Gastroesophageal sphincter (tissue), 4 donors: ENCODE results near the gene ZNF644. TPM values are rescaled to one million over a fixed set of nuclear protein-coding genes. Genes with fewer than 3 reads are reported as not detected.

Experiments
- ATAC-seq: fragments of 150-250 bp; one replicate; pipeline ENCODE4 v1.9.1; 2016; ENCODE audit warnings: mild to moderate bottlenecking, moderate library complexity
- H3K27ac ChIP-seq, 4 donors: fragments of 200-600 bp; sonication (generic) in 3 of 4; 1 replicate in 3 of 4; 2 replicates in 1 of 4; pipeline ENCODE4 v1.5.1; 2016 to 2019
- H3K27me3 ChIP-seq: fragments of 200-600 bp; sonication (generic); one replicate; pipeline ENCODE4 v1.5.1; 2019
- H3K36me3 ChIP-seq, 2 donors: fragments of 200-600 bp; sonication (generic); one replicate each; pipeline ENCODE4 v1.5.1; 2019; ENCODE audit warnings: control low read depth in 1 of 2
- H3K4me1 ChIP-seq, 3 donors: fragments of 200-600 bp; sonication (generic); 1 replicate in 2 of 3; 2 replicates in 1 of 3; pipeline ENCODE4 v1.5.1; 2016 to 2019; ENCODE audit warnings: control low read depth in 2 of 3
- H3K4me3 ChIP-seq, 2 donors: fragments of 200-600 bp; sonication (generic); one replicate each; pipeline ENCODE4 v1.5.1; 2019; ENCODE audit warnings: mild to moderate bottlenecking in 1 of 2, moderate library complexity in 1 of 2
- H3K9me3 ChIP-seq, 3 donors: fragments of 200-600 bp; sonication (generic); one replicate each; pipeline ENCODE4 v1.5.1; 2017 to 2019; ENCODE audit warnings: control low read depth in 2 of 3
- EP300 ChIP-seq: sonication (generic); formaldehyde crosslinking; IDR thresholded peaks from one replicate; pipeline ENCODE4 v1.6.1; 2017; ENCODE audit warnings: antibody characterized with exemption, mild to moderate bottlenecking
- POLR2A ChIP-seq, 2 donors: fragments of 450-650 bp; IDR thresholded peaks; one replicate each; pipeline ENCODE4 v1.6.1; 2017; ENCODE audit warnings: antibody characterized with exemption in 2 of 2, mild to moderate bottlenecking in 2 of 2, moderate library complexity in 1 of 2
- POLR2AphosphoS5 ChIP-seq: sonication (generic); formaldehyde crosslinking; IDR thresholded peaks from one replicate; pipeline ENCODE4 v1.6.1; 2017; ENCODE audit warnings: antibody characterized with exemption
- WGBS, 2 donors: methylation state at CpG; one replicate each; pipeline ENCODE4 v1.1.5; 2018; ENCODE audit warnings: low coverage in 1 of 2; 5-methylcytosine and 5-hydroxymethylcytosine counted together
- total RNA-seq, 4 donors: library from RNA; depleted of rRNA; stranded (reverse); fragments of >200 nt; gene quantifications; one replicate each; pipeline ENCODE4 v1.1.0, GENCODE V29; 2016
- TF ChIP-seq, protein P1 (sequence below), 4 experiments: fragments of 200-600 bp in 2 of 4; fragments of 450-650 bp in 2 of 4; sonication (generic) in 1 of 4; IDR thresholded peaks; one replicate each; pipeline ENCODE4 v1.5.1; 2017 to 2019; ENCODE audit warnings: antibody characterized with exemption in 4 of 4, mild to moderate bottlenecking in 2 of 4, moderate library complexity in 2 of 4

Gene ZNF644
- total RNA-seq, 4 donors from 2014 or later = 40.2 to 83.3 (median 53.8) TPM

DNA sequence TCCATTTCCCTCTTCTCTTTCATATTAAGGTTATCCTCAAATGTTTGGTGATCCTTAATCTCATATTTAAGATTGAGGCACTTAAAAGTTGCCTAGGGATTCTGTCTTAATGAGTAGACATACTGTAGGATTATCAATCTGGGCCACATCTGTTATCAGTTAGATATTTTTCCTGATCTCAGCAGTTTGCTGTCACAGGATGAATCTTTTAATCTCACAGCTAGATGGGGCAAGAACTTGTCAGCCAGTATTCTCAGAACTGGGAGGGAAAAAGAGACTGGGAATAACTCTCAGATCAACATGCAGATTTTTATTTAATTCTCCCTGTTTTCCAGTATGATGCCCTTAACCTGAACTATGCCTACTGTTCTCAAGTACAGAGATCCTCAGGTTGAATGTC, 14.0 kb downstream of the ZNF644 start:
- Histone ChIP-seq H3K4me3 (no peak overlapping the region), H3K27ac (no peak overlapping the region), H3K27me3 (no peaks in the 10 kb centered on the region), H3K9me3 (no peaks in the 10 kb centered on the region), H3K36me3 (no peaks in the 10 kb centered on the region), H3K4me1 (peaks cover 7 to 39% (median 8%) of the 10 kb centered on the region in 3 donors)
- no peak for ATAC-seq
- no peak for TF ChIP-seq POLR2AphosphoS5
- TF ChIP-seq, protein P1, sequence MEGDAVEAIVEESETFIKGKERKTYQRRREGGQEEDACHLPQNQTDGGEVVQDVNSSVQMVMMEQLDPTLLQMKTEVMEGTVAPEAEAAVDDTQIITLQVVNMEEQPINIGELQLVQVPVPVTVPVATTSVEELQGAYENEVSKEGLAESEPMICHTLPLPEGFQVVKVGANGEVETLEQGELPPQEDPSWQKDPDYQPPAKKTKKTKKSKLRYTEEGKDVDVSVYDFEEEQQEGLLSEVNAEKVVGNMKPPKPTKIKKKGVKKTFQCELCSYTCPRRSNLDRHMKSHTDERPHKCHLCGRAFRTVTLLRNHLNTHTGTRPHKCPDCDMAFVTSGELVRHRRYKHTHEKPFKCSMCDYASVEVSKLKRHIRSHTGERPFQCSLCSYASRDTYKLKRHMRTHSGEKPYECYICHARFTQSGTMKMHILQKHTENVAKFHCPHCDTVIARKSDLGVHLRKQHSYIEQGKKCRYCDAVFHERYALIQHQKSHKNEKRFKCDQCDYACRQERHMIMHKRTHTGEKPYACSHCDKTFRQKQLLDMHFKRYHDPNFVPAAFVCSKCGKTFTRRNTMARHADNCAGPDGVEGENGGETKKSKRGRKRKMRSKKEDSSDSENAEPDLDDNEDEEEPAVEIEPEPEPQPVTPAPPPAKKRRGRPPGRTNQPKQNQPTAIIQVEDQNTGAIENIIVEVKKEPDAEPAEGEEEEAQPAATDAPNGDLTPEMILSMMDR (IDR thresholded peaks at IDR 0.05) = no peak
- TF ChIP-seq EP300 = no peak
- TF ChIP-seq POLR2A (IDR thresholded peaks at IDR 0.05) = no peak

DNA sequence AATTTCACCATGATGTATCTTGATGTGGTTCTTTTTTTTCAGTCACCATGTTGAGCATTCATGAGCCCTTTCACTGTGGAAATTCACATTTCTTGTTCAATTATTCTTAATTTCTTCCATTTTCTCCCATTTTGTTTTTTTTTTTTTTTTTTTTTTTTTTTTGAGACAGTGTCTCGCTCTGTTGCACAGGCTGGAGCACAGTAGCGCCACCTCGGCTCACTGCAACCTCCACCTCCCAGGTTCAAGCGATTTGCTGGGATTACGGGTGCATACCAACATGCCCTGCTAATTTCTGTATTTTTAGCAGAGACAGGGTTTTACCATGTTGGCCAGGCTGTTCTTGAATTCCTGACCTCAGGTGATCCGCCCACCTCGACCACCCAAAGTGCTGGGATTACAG, 14.7 kb downstream of the ZNF644 start:
- H3K4me1 ChIP-seq = peaks cover 5 to 33% (median 6%) of the 10 kb centered on the region in 3 donors
- H3K9me3 ChIP-seq = no peaks in the 10 kb centered on the region
- WGBS, 2 donors = 88% methylated on average over 3 to 4 of the region's 7 CpGs
- no peak overlapping the region for H3K4me3 ChIP-seq
- TF ChIP-seq EP300 = no peak
- no peak for TF ChIP-seq POLR2A (IDR thresholded peaks at IDR 0.05)
- TF ChIP-seq, protein P1 (IDR thresholded peaks at IDR 0.05) = no peak
- no peaks in the 10 kb centered on the region for H3K27me3 ChIP-seq
- H3K36me3 ChIP-seq = no peaks in the 10 kb centered on the region
- no peak overlapping the region for H3K27ac ChIP-seq
- ATAC-seq = no peak

DNA sequence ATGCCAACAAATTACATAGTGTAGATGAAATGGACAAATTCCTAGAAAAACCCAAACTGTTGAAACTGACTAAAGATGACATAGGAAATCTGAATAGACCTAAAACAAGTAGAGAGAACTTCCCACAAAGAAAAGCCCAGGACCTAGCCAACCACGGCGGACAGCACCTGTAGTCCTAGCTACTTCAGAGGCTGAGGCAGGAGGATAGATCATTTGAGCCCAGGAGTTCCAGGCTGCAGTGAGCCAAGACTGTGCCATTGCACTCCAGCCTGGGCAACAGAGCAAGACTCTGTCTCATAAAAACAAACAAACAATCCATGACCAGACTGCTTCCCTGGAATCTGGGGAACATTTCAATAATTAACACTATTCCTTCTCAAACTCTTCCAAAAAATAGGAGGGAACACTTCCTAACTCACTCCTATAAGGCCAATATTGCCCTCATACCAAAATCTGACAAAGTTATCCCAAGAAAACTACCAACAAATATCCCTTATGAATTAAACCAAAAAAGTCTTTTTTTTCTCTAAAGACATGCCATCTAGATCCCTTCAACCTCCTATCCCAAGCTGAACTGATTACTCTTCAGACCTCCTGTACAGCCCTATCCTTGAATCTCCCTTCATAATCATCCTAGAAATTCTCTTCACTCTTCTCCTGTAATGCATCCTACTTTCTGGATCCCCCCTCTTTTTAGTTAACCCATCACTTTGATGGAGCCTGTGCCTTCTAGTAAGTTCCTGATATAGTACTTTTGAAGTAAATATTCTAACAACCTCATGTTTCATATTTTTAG, 15.5 kb downstream of the ZNF644 start:
- no peak overlapping the region for H3K27ac ChIP-seq
- no peaks in the 10 kb centered on the region for H3K9me3 ChIP-seq
- whole genome bisulfite sequencing, 2 donors = 100% methylated on average over 2 of the region's 2 CpGs

DNA sequence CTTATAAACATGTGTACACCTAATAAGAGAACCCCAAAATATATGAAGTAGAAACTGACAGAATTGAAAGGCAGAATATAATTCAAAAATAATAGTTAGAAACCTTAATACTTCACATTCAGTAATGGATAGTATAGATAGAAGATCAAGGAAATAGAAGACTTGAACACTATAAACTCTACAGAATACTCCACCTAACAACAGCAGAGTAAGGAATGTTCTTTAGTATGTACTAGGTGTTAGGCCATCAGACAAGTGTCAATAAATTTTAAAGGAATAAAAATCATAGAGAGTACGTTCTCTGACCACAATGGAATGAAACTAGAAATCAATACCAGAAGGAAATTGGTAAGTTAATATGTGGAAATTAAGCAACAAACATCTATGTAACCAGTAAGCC, 16.6 kb downstream of the ZNF644 start:
- Histone ChIP-seq H3K4me1 (peaks cover 0 to 17% (median 0%) of the 10 kb centered on the region in 3 donors), H3K27ac (no peak overlapping the region), H3K4me3 (no peak overlapping the region), H3K36me3 (no peaks in the 10 kb centered on the region), H3K27me3 (no peaks in the 10 kb centered on the region), H3K9me3 (no peaks in the 10 kb centered on the region)
- WGBS, 2 donors = 80 to 100% methylated on average over 1 of the region's 1 CpG
- no peak for ATAC-seq
- TF ChIP-seq EP300 = no peak
- TF ChIP-seq, protein P1 (IDR thresholded peaks at IDR 0.05) = no peak
- TF ChIP-seq POLR2A (IDR thresholded peaks at IDR 0.05) = no peak
- no peak for TF ChIP-seq POLR2AphosphoS5

More for the DNA sequence above, 15.5 kb downstream of the ZNF644 start:
- H3K36me3 ChIP-seq = no peaks in the 10 kb centered on the region
- H3K4me3 ChIP-seq = no peak overlapping the region
- ATAC-seq = no peak
- no peaks in the 10 kb centered on the region for H3K27me3 ChIP-seq
- H3K4me1 ChIP-seq = peaks cover 0 to 25% (median 0%) of the 10 kb centered on the region in 3 donors
- TF ChIP-seq, protein P1 (IDR thresholded peaks at IDR 0.05) = no peak
- no peak for TF ChIP-seq POLR2A (IDR thresholded peaks at IDR 0.05)
- no peak for TF ChIP-seq POLR2AphosphoS5
- TF ChIP-seq EP300 = no peak

DNA sequence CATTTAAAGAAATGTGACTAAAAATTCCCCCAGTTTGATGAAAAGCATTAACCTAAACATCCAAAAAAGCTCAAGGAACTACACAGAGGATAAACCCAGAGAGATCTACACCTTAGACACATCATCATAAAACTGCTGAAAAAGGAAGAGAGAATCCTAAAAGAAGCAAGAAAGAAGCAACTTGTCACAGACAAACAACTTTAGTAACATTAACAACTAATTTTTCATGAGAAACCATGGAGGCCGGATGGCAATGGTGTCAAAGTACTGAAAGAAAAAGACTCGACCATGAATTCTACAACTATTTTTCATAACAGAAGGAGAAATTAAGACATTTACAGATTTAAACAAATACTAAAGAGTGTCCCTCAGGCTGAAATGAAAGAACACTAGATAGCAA, 17.7 kb downstream of the ZNF644 start:
- H3K4me1 ChIP-seq = peaks cover 0 to 5% (median 0%) of the 10 kb centered on the region in 3 donors
- H3K9me3 ChIP-seq = no peaks in the 10 kb centered on the region
- ATAC-seq = no peak
- WGBS, 2 donors = 73 to 78% methylated on average over 2 of the region's 2 CpGs
- TF ChIP-seq, protein P1 (IDR thresholded peaks at IDR 0.05) = no peak
- TF ChIP-seq POLR2AphosphoS5 (no peak), EP300 (no peak), POLR2A (IDR thresholded peaks at IDR 0.05) (no peak)
- no peak overlapping the region for H3K27ac ChIP-seq
- H3K36me3 ChIP-seq = no peaks in the 10 kb centered on the region
- no peaks in the 10 kb centered on the region for H3K27me3 ChIP-seq
- H3K4me3 ChIP-seq = no peak overlapping the region
